ENCODE data around the gene SUPT4H1. TPM values are rescaled to one million over a fixed set of nuclear protein-coding genes. Genes with fewer than 3 reads are reported as not detected.
A peak's percentile ranks its signal among the peaks of the same experiment; 100 is the strongest.

SUPT4H1 gene
- total and polyA plus RNA-seq, 2 experiments from 2014 or later, result 82.2 to 83.7 TPM

GRCh38 chr17:58326609-58327362, 25.2 kb downstream of the SUPT4H1 start:
- TF ChIP-seq EZH2phosphoT487 (IDR thresholded peaks at IDR 0.05; ENCODE audit: unreplicated experiment) (no peak), JUNB (IDR thresholded peaks at IDR 0.05; ENCODE audit: unreplicated experiment) (no peak), ZNF331 (CRISPR knock-in tag; IDR thresholded peaks at IDR 0.05; ENCODE audit: low read depth) (no peak), STAT1 (IDR thresholded peaks at IDR 0.05; ENCODE audit: unreplicated experiment) (no peak)
- TF ChIP-seq, protein P1, sequence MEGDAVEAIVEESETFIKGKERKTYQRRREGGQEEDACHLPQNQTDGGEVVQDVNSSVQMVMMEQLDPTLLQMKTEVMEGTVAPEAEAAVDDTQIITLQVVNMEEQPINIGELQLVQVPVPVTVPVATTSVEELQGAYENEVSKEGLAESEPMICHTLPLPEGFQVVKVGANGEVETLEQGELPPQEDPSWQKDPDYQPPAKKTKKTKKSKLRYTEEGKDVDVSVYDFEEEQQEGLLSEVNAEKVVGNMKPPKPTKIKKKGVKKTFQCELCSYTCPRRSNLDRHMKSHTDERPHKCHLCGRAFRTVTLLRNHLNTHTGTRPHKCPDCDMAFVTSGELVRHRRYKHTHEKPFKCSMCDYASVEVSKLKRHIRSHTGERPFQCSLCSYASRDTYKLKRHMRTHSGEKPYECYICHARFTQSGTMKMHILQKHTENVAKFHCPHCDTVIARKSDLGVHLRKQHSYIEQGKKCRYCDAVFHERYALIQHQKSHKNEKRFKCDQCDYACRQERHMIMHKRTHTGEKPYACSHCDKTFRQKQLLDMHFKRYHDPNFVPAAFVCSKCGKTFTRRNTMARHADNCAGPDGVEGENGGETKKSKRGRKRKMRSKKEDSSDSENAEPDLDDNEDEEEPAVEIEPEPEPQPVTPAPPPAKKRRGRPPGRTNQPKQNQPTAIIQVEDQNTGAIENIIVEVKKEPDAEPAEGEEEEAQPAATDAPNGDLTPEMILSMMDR (conservative IDR thresholded peaks at IDR 0.05; ENCODE audit: low read depth in 2 of 2), result no peak
- DNase-seq (ENCODE audit: low spot score), result no peak
- no peak for ATAC-seq
- 0 out of 2 replicates have a peak, but pooled peaks cover 3% of the 10 kb centered on the region for H3K9me2 ChIP-seq (ENCODE audit: insufficient read depth)
- no peak overlapping the region for H3K27ac ChIP-seq (ENCODE audit: low read depth)
- no peaks in the 10 kb centered on the region for H3K79me2 ChIP-seq (replicated peaks; ENCODE audit: insufficient read depth)
- H3K4me1 Mint-ChIP-seq, result peaks cover 61% of the 10 kb centered on the region
- peaks cover 3% of the 10 kb centered on the region; the same call in 1 of the 2 replicates for H3F3A ChIP-seq (replicated peaks; ENCODE audit: low read depth)
- H3K27ac Mint-ChIP-seq, result no peak overlapping the region
- peaks cover 41% of the 10 kb centered on the region for H3K27me3 Mint-ChIP-seq (ENCODE audit: insufficient read depth, low read depth, poor library complexity)
- H4K20me1 ChIP-seq (replicated peaks; ENCODE audit: insufficient read depth), result no peaks in the 10 kb centered on the region
- no peaks in the 10 kb centered on the region; the same call in 2 of the 3 replicates for H3K9me3 Mint-ChIP-seq
- H2AFZ ChIP-seq, result no peak overlapping the region
- H3K4me3 Mint-ChIP-seq, result no peak overlapping the region; the same call in 2 of the 3 replicates
- no peaks in the 10 kb centered on the region for H3K36me3 Mint-ChIP-seq (ENCODE audit: low read depth)
- H3K4me2 ChIP-seq, result no peak overlapping the region
- H3K4me3 ChIP-seq, result no peak overlapping the region
- H3K27me3 ChIP-seq (ENCODE audit: insufficient read depth), result peaks cover 23% of the 10 kb centered on the region
- peaks cover 48% of the 10 kb centered on the region for H3K4me1 ChIP-seq (ENCODE audit: insufficient read depth)
- no peaks in the 10 kb centered on the region for H3K36me3 ChIP-seq (ENCODE audit: insufficient read depth)

DNA sequence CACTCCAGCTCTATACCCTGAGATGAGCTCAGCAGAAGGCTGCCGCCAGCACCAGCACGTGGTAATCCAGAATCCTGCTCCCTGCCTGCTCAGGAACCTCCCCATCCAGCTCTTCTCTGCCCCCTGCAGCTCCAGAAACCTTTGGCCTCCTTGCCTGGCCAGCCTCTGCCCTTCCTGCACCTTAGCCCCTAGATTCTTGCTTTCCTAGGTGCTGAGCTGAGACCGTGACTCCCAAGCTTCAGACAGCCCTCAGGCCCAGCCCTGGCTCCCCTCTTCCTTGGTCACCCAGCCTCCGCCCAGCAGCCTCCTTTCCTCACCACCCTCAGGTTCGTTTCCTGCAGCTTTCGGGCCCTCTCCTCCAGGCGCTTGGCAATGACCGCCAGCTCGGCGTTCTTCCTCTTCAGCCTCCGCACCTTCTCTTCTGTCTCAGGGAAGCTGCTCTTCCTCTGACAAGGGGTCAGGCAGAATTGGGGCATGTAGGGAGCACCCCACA, 26.0 kb downstream of the SUPT4H1 start:
- H3K27me3 Mint-ChIP-seq (ENCODE audit: insufficient read depth, low read depth, poor library complexity), result peaks cover 38% of the 10 kb centered on the region
- DNase-seq (ENCODE audit: low spot score), result no peak
- Histone ChIP-seq H3K27me3 (ENCODE audit: insufficient read depth) (peaks cover 23% of the 10 kb centered on the region), H3F3A (replicated peaks; ENCODE audit: low read depth) (peaks cover 3% of the 10 kb centered on the region; the same call in 1 of the 2 replicates), H3K27ac (ENCODE audit: low read depth) (no peak overlapping the region), H2AFZ (no peak overlapping the region), H3K4me2 (no peak overlapping the region), H3K4me1 (ENCODE audit: insufficient read depth) (peaks cover 42% of the 10 kb centered on the region), H3K79me2 (replicated peaks; ENCODE audit: insufficient read depth) (no peaks in the 10 kb centered on the region), H3K4me3 (no peak overlapping the region), H3K9me2 (ENCODE audit: insufficient read depth) (no peaks in the 10 kb centered on the region), H4K20me1 (replicated peaks; ENCODE audit: insufficient read depth) (no peaks in the 10 kb centered on the region), H3K36me3 (ENCODE audit: insufficient read depth) (no peaks in the 10 kb centered on the region)
- ATAC-seq, result no peak
- no peaks in the 10 kb centered on the region for H3K36me3 Mint-ChIP-seq (ENCODE audit: low read depth)
- H3K4me3 Mint-ChIP-seq, result peak overlapping the region; percentile 38; the same call in 1 of the 3 replicates
- TF ChIP-seq CREB1 (CRISPR knock-in tag; IDR thresholded peaks at IDR 0.05; ENCODE audit: low read depth) (no peak), EZH2phosphoT487 (IDR thresholded peaks at IDR 0.05; ENCODE audit: unreplicated experiment) (no peak)
- TF ChIP-seq, protein P1 (conservative IDR thresholded peaks at IDR 0.05; ENCODE audit: low read depth in 2 of 2), result 0 out of 4 replicates have a peak, but pooled peaks of 1 of the 2 experiments have one; percentile 8
- H3K9me3 Mint-ChIP-seq, result no peaks in the 10 kb centered on the region; the same call in 2 of the 3 replicates
- H3K4me1 Mint-ChIP-seq, result peaks cover 54% of the 10 kb centered on the region
- no peak overlapping the region for H3K27ac Mint-ChIP-seq
